ENCODE results near the gene PIK3CA.
"Not testable (repeated sequence)": the region's sequence is repeated elsewhere in the genome, so short reads cannot be mapped to it uniquely, and the experiment has no call there.

Gene PIK3CA

GRCh38 chr3:179196098-179196497, 47.9 kb downstream of the PIK3CA start:
- in situ Hi-C loops (cut with MboI; ENCODE audit: low sequenced_read_pairs): no loop called here

GRCh38 chr3:179196700-179197099, 48.5 kb downstream of the PIK3CA start:
- in situ Hi-C loops (cut with MboI; ENCODE audit: low sequenced_read_pairs): no loop called here

- in situ Hi-C loops (cut with MboI; ENCODE audit: low sequenced_read_pairs): no loop called here
Measured at GRCh38 chr3:179200790-179201189, 52.6 kb downstream of the PIK3CA start.

GRCh38 chr3:179215550-179215949, 67.4 kb downstream of the PIK3CA start:
- in situ Hi-C loops (cut with MboI; ENCODE audit: low sequenced_read_pairs): not testable (repeated sequence)

GRCh38 chr3:179218213-179218612, 70.1 kb downstream of the PIK3CA start:
- in situ Hi-C loops (cut with MboI; ENCODE audit: low sequenced_read_pairs): not testable (repeated sequence)

- in situ Hi-C loops (cut with MboI; ENCODE audit: low sequenced_read_pairs): no loop called here
Measured at GRCh38 chr3:179223548-179223947, 75.4 kb downstream of the PIK3CA start.

GRCh38 chr3:179224584-179224983, 76.4 kb downstream of the PIK3CA start:
- in situ Hi-C loops (cut with MboI; ENCODE audit: low sequenced_read_pairs): no loop called here

GRCh38 chr3:179227349-179227748, 79.2 kb downstream of the PIK3CA start:
- in situ Hi-C loops (cut with MboI; ENCODE audit: low sequenced_read_pairs): no loop called here

GRCh38 chr3:179229177-179229576, 81.0 kb downstream of the PIK3CA start:
- in situ Hi-C loops (cut with MboI; ENCODE audit: low sequenced_read_pairs): no loop called here

GRCh38 chr3:179233043-179233442, 84.9 kb downstream of the PIK3CA start:
- in situ Hi-C loops (cut with MboI; ENCODE audit: low sequenced_read_pairs): no loop called here

GRCh38 chr3:179234199-179234598, 86.0 kb downstream of the PIK3CA start:
- in situ Hi-C loops (cut with MboI; ENCODE audit: low sequenced_read_pairs): no loop called here

- in situ Hi-C loops (cut with MboI; ENCODE audit: low sequenced_read_pairs): no loop called here
Measured at GRCh38 chr3:179236669-179237301, 88.6 kb downstream of the PIK3CA start.

- in situ Hi-C loops (cut with MboI; ENCODE audit: low sequenced_read_pairs): not testable (repeated sequence)
Measured at GRCh38 chr3:179240299-179240698, 92.1 kb downstream of the PIK3CA start.

- in situ Hi-C loops (cut with MboI; ENCODE audit: low sequenced_read_pairs): not testable (repeated sequence)
Measured at GRCh38 chr3:179242859-179243258, 94.7 kb downstream of the PIK3CA start.

GRCh38 chr3:179244878-179245277, 96.7 kb downstream of the PIK3CA start:
- in situ Hi-C loops (cut with MboI; ENCODE audit: low sequenced_read_pairs): no loop called here

- in situ Hi-C loops (cut with MboI; ENCODE audit: low sequenced_read_pairs): no loop called here
Measured at GRCh38 chr3:179247289-179248015, 99.3 kb downstream of the PIK3CA start.

GRCh38 chr3:179250803-179251476, 102.8 kb downstream of the PIK3CA start, which contains the start of gene KCNMB3:
Gene KCNMB3, minus strand, starts transcription at chr3:179251114. Its CDS starts 124 bp downstream, at chr3:179250990.
- in situ Hi-C loops (cut with MboI; ENCODE audit: low sequenced_read_pairs): no loop called here

- in situ Hi-C loops (cut with MboI; ENCODE audit: low sequenced_read_pairs): no loop called here
Measured at GRCh38 chr3:179256813-179257212, 108.7 kb downstream of the PIK3CA start.

- in situ Hi-C loops (cut with MboI; ENCODE audit: low sequenced_read_pairs): not testable (repeated sequence)
Measured at GRCh38 chr3:179257742-179258141, 109.6 kb downstream of the PIK3CA start.

- in situ Hi-C loops (cut with MboI; ENCODE audit: low sequenced_read_pairs): no loop called here
Measured at GRCh38 chr3:179258820-179259219, 110.7 kb downstream of the PIK3CA start.

- in situ Hi-C loops (cut with MboI; ENCODE audit: low sequenced_read_pairs): not testable (repeated sequence)
Measured at GRCh38 chr3:179259959-179260756, 112.0 kb downstream of the PIK3CA start.
